ENCODE results near the gene PRCP. TPM values are rescaled to one million over a fixed set of nuclear protein-coding genes. Genes with fewer than 3 reads are reported as not detected.

PRCP gene
- total and polyA plus RNA-seq, 2 donors (not counting 1 experiment from before 2014, with no cell fraction given), result 24.6 to 37.7 TPM

DNA sequence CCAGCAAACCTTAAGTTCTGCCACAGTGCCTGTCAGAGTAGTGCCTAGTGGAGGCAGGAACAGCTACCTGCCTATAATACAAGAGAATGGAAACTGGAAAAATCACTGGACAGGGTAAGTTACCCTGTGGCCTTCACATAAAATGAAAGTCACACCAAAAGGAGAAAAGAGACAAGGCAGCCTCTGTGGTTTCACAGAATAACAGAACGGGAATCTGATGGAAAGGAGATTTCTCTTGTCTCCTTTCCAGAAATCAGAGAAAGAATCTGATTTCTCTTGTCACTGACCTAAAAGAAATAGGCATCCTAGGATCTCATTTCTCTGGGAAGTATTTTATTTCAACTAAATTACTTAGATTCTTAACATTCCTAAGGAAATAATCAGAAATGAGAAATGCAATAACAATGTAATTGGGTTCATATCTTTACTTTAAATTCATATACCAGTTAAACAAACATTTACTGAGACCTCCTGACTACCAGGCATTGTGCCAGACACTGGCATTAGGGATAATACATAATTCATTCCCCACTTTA is 41.6 kb downstream of the PRCP start:
- Histone ChIP-seq H3K79me2 (ENCODE audit: control insufficient read depth, insufficient read depth, low read length) (peaks cover 42% of the 10 kb centered on the region), H3K27ac (ENCODE audit: low read length in 2 of 2) (peak overlapping the region in 1 of 2 donors; percentile 11), H3K4me1 (ENCODE audit: control insufficient read depth in 2 of 2, insufficient read depth in 2 of 2, low read length in 2 of 2) (no peaks in the 10 kb centered on the region), H4K20me1 (ENCODE audit: control insufficient read depth, insufficient read depth, low read length, poor library complexity, severe bottlenecking) (peaks cover 9% of the 10 kb centered on the region), H3K36me3 (replicated peaks in 1 of 2; ENCODE audit: control extremely low read depth in 1 of 2, control insufficient read depth in 1 of 2, extremely low read depth in 1 of 2, insufficient read depth in 2 of 2, low read length in 1 of 2) (peaks cover 15 to 20% of the 10 kb centered on the region in 2 experiments), H3K9me3 (ENCODE audit: control extremely low read depth in 1 of 3, control insufficient read depth in 2 of 3, insufficient read depth in 1 of 3, low read length in 2 of 3) (peaks cover 0 to 3% (median 0%) of the 10 kb centered on the region in 3 donors), H3K9ac (ENCODE audit: low read length) (no peak overlapping the region), H3K4me2 (replicated peaks; ENCODE audit: low read depth, low read length, poor library complexity, severe bottlenecking) (no peak overlapping the region), H3K4me3 (ENCODE audit: control extremely low read depth in 1 of 5, extremely low read depth in 1 of 5, insufficient read depth in 1 of 5, low read depth in 2 of 5, low read length in 4 of 5) (no peak overlapping the region), H3K27me3 (replicated peaks in 1 of 4; ENCODE audit: control extremely low read depth in 1 of 4, control insufficient read depth in 3 of 4, insufficient read depth in 4 of 4, low read length in 3 of 4) (no peaks in the 10 kb centered on the region), H2AFZ (ENCODE audit: insufficient read depth, low read depth, low read length, poor library complexity, severe bottlenecking) (no peak overlapping the region)
- Mint-ChIP-seq H3K4me1 (peaks cover 11% of the 10 kb centered on the region), H3K27ac (no peak overlapping the region), H3K4me3 (no peak overlapping the region), H3K9me3 (ENCODE audit: insufficient read depth) (no peaks in the 10 kb centered on the region), H3K27me3 (no peaks in the 10 kb centered on the region)
- ChIA-PET POLR2A (interaction anchor here (0.5 kb wide), 1 partner anchor 365 kb away, joined by 5 read pairs; no protein-coding TSS in a partner anchor), CTCF (interaction anchor here (1.5 kb wide), 1 partner anchor 9 kb away, joined by 5 read pairs; no protein-coding TSS in a partner anchor)
- WGBS (ENCODE audit: insufficient coverage), result no CpG with 5 or more reads among the region's 1 CpG
- DNase-seq, result no peak
- TF ChIP-seq, protein P1, sequence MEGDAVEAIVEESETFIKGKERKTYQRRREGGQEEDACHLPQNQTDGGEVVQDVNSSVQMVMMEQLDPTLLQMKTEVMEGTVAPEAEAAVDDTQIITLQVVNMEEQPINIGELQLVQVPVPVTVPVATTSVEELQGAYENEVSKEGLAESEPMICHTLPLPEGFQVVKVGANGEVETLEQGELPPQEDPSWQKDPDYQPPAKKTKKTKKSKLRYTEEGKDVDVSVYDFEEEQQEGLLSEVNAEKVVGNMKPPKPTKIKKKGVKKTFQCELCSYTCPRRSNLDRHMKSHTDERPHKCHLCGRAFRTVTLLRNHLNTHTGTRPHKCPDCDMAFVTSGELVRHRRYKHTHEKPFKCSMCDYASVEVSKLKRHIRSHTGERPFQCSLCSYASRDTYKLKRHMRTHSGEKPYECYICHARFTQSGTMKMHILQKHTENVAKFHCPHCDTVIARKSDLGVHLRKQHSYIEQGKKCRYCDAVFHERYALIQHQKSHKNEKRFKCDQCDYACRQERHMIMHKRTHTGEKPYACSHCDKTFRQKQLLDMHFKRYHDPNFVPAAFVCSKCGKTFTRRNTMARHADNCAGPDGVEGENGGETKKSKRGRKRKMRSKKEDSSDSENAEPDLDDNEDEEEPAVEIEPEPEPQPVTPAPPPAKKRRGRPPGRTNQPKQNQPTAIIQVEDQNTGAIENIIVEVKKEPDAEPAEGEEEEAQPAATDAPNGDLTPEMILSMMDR (IDR thresholded peaks at IDR 0.05), result no peak
- TF ChIP-seq EZH2 (IDR thresholded peaks at IDR 0.05; ENCODE audit: borderline replicate concordance, insufficient read depth, low read depth, low read length, poor library complexity, severe bottlenecking), result no peak
- intact Hi-C loops (cut with micrococcal nuclease), result no loop called here
- no peak for ATAC-seq (ENCODE audit: low read depth)

DNA sequence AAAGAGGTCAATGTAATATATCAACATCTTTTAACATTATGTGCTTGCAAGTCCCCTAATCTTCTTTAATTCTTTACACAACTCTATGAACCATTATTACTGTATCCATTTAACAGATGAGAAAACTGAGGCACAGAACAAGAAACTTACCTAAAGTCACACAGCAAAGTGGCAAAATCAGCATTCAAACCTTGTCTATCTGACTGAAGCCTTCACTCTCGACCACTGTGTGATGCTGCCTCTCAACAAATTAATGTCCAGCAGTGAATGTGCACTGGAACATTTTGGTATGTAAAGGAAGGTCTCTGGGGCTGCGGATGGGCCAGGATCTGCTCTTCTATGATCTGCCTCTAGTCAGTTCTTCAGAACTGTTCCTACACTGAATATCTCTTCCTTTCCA is 42.1 kb downstream of the PRCP start:
- no peaks in the 10 kb centered on the region for H3K27me3 ChIP-seq (replicated peaks in 1 of 4; ENCODE audit: control extremely low read depth in 1 of 4, control insufficient read depth in 3 of 4, insufficient read depth in 4 of 4, low read length in 3 of 4)
- H3K27me3 Mint-ChIP-seq, result no peaks in the 10 kb centered on the region
- H3K4me3 Mint-ChIP-seq, result no peak overlapping the region
- no peak for DNase-seq
- no peak overlapping the region for H3K4me2 ChIP-seq (replicated peaks; ENCODE audit: low read depth, low read length, poor library complexity, severe bottlenecking)
- intact Hi-C loops (cut with micrococcal nuclease), result no loop called here
- H3K9ac ChIP-seq (ENCODE audit: low read length), result no peak overlapping the region
- CTCF ChIA-PET, result no interaction called here
- POLR2A ChIA-PET, result no interaction called here
- TF ChIP-seq, protein P1 (IDR thresholded peaks at IDR 0.05), result no peak
- no peak for TF ChIP-seq EZH2 (IDR thresholded peaks at IDR 0.05; ENCODE audit: borderline replicate concordance, insufficient read depth, low read depth, low read length, poor library complexity, severe bottlenecking)
- peaks cover 0 to 3% (median 0%) of the 10 kb centered on the region in 3 donors for H3K9me3 ChIP-seq (ENCODE audit: control extremely low read depth in 1 of 3, control insufficient read depth in 2 of 3, insufficient read depth in 1 of 3, low read length in 2 of 3)
- peaks cover 5% of the 10 kb centered on the region for H4K20me1 ChIP-seq (ENCODE audit: control insufficient read depth, insufficient read depth, low read length, poor library complexity, severe bottlenecking)
- H3K27ac ChIP-seq (ENCODE audit: low read length in 2 of 2), result no peak overlapping the region
- H3K9me3 Mint-ChIP-seq (ENCODE audit: insufficient read depth), result no peaks in the 10 kb centered on the region
- ATAC-seq (ENCODE audit: low read depth), result no peak
- no peak overlapping the region for H3K4me3 ChIP-seq (ENCODE audit: control extremely low read depth in 1 of 5, extremely low read depth in 1 of 5, insufficient read depth in 1 of 5, low read depth in 2 of 5, low read length in 4 of 5)
- H3K36me3 ChIP-seq (replicated peaks in 1 of 2; ENCODE audit: control extremely low read depth in 1 of 2, control insufficient read depth in 1 of 2, extremely low read depth in 1 of 2, insufficient read depth in 2 of 2, low read length in 1 of 2), result peaks cover 15 to 20% of the 10 kb centered on the region in 2 experiments
- no CpG with 5 or more reads among the region's 2 CpGs for WGBS (ENCODE audit: insufficient coverage)
- H3K4me1 ChIP-seq (ENCODE audit: control insufficient read depth in 2 of 2, insufficient read depth in 2 of 2, low read length in 2 of 2), result no peaks in the 10 kb centered on the region
- no peak overlapping the region for H3K27ac Mint-ChIP-seq
- peaks cover 12% of the 10 kb centered on the region for H3K4me1 Mint-ChIP-seq
- H3K79me2 ChIP-seq (ENCODE audit: control insufficient read depth, insufficient read depth, low read length), result peaks cover 41% of the 10 kb centered on the region
- no peak overlapping the region for H2AFZ ChIP-seq (ENCODE audit: insufficient read depth, low read depth, low read length, poor library complexity, severe bottlenecking)

Measured in B cell (primary cell).